ENCODE results near the gene FGF11. TPM values are rescaled to one million over a fixed set of nuclear protein-coding genes. Genes with fewer than 3 reads are reported as not detected.

Gene FGF11
- total RNA-seq = under 0.01 and 0.44 TPM in 2 replicates

GRCh38 chr17:7439462-7440112 is at the start of gene FGF11:
TSS of gene FGF11 (plus strand) at chr17:7439512. CDS start at chr17:7439621, 109 bp downstream.

GRCh38 chr17:7394452-7395191 is 44.7 kb upstream of the FGF11 start, which contains the start of gene PLSCR3:
TSS of gene PLSCR3 (minus strand) at chr17:7394525. CDS start at chr17:7394110, 415 bp downstream.

GRCh38 chr17:7403977-7404736 is 35.2 kb upstream of the FGF11 start, which contains the start of gene TMEM256:
TSS of gene TMEM256 (minus strand) at chr17:7404097. CDS start at chr17:7404084, 13 bp downstream.

GRCh38 chr17:7407485-7408251 is 31.6 kb upstream of the FGF11 start, which contains the start of gene NLGN2:
TSS of gene NLGN2 (plus strand) at chr17:7407845. CDS start at chr17:7408256, 411 bp downstream.

GRCh38 chr17:7419819-7420610 is 19.3 kb upstream of the FGF11 start, which contains the start of gene SPEM1:
TSS of gene SPEM1 (plus strand) at chr17:7420324. CDS start at chr17:7420385, 61 bp downstream.

GRCh38 chr17:7425316-7425715 is 14.0 kb upstream of the FGF11 start, which contains the start of gene SPEM2:
TSS of gene SPEM2 (plus strand) at chr17:7425616. CDS start at chr17:7425689, 73 bp downstream.

GRCh38 chr17:7428557-7428956 is 10.8 kb upstream of the FGF11 start, which contains the start of gene SPEM3:
TSS of gene SPEM3 (plus strand) at chr17:7428857. CDS start at chr17:7428903, 46 bp downstream.

GRCh38 chr17:7444682-7445618 is 5.6 kb downstream of the FGF11 start, which contains the start of gene CHRNB1:
TSS of gene CHRNB1 (plus strand) at chr17:7445061. CDS start at chr17:7445128, 67 bp downstream.

GRCh38 chr17:7479213-7480088 is 40.1 kb downstream of the FGF11 start, which contains the start of gene ZBTB4:
TSS of gene ZBTB4 (minus strand) at chr17:7479631. CDS start at chr17:7466801, 12,830 bp downstream.

GRCh38 chr17:7481275-7481674 is 42.0 kb downstream of the FGF11 start, which contains the start of gene SLC35G6:
TSS of gene SLC35G6 (plus strand) at chr17:7481446. CDS start at chr17:7481517, 71 bp downstream.

GRCh38 chr17:7484067-7484918 is 45.0 kb downstream of the FGF11 start, which contains the start of gene POLR2A:
TSS of gene POLR2A (plus strand) at chr17:7484366.

Other genes with a start within 250 kb of the FGF11 start
- gene DLG4, start 219.7 kb upstream of the FGF11 start, total RNA-seq = 17.7 and 22.3 TPM in 2 replicates
- 126 and 188 TPM in 2 replicates for gene ACADVL, start 219.6 kb upstream of the FGF11 start, total RNA-seq
- 82.8 and 90.8 TPM in 2 replicates for gene DVL2, start 205.0 kb upstream of the FGF11 start, total RNA-seq
- 46.1 and 64.1 TPM in 2 replicates for gene PHF23, start 200.1 kb upstream of the FGF11 start, total RNA-seq
- 124 and 548 TPM in 2 replicates for gene GABARAP, start 197.1 kb upstream of the FGF11 start, total RNA-seq
- 38.7 and 47.4 TPM in 2 replicates for gene CTDNEP1, start 187.8 kb upstream of the FGF11 start, total RNA-seq
- gene ELP5, start 187.3 kb upstream of the FGF11 start, total RNA-seq = 27.4 and 44.0 TPM in 2 replicates
- gene CLDN7, start 177.0 kb upstream of the FGF11 start, total RNA-seq = 2.6 and 7.4 TPM in 2 replicates
- gene SLC2A4, start 157.8 kb upstream of the FGF11 start, total RNA-seq = 0.22 TPM in 1 of 2 replicates, not detected in the other
- not detected in 2 replicates for gene YBX2, start 144.9 kb upstream of the FGF11 start, total RNA-seq
- 599 and 1,060 TPM in 2 replicates for gene EIF5A, start 131.9 kb upstream of the FGF11 start, total RNA-seq
- 52.5 and 65.7 TPM in 2 replicates for gene GPS2, start 124.2 kb upstream of the FGF11 start, total RNA-seq
- gene NEURL4, start 110.2 kb upstream of the FGF11 start, total RNA-seq = 22.1 and 25.2 TPM in 2 replicates
- 0.22 TPM in 1 of 2 replicates, not detected in the other for gene ACAP1, start 103.0 kb upstream of the FGF11 start, total RNA-seq
- 7.2 and 7.7 TPM in 2 replicates for gene KCTD11, start 87.3 kb upstream of the FGF11 start, total RNA-seq
- gene TMEM95, start 84.4 kb upstream of the FGF11 start, total RNA-seq = not detected in 2 replicates
- 0.22 TPM in 1 of 2 replicates, not detected in the other for gene TNK1, start 58.4 kb upstream of the FGF11 start, total RNA-seq
- gene PLSCR3, start 45.0 kb upstream of the FGF11 start, total RNA-seq = 23.6 and 28.1 TPM in 2 replicates
- gene TMEM256, start 35.4 kb upstream of the FGF11 start, total RNA-seq = 33.3 and 54.4 TPM in 2 replicates
- gene NLGN2, start 31.7 kb upstream of the FGF11 start, total RNA-seq = 5.2 and 5.7 TPM in 2 replicates
- gene SPEM1, start 19.2 kb upstream of the FGF11 start, total RNA-seq = not detected in 2 replicates
- gene SPEM2, start 13.9 kb upstream of the FGF11 start, total RNA-seq = not detected in 2 replicates
- not detected in 2 replicates for gene SPEM3, start 10.7 kb upstream of the FGF11 start, total RNA-seq
- gene TMEM102, start 4.1 kb upstream of the FGF11 start, total RNA-seq = 1.1 and 2.1 TPM in 2 replicates
- gene CHRNB1, start 5.5 kb downstream of the FGF11 start, total RNA-seq = 2.9 and 3.3 TPM in 2 replicates
- 24.3 and 35.8 TPM in 2 replicates for gene ZBTB4, start 40.1 kb downstream of the FGF11 start, total RNA-seq
- gene SLC35G6, start 41.9 kb downstream of the FGF11 start, total RNA-seq = not detected in 2 replicates
- 75.7 and 125 TPM in 2 replicates for gene POLR2A, start 44.9 kb downstream of the FGF11 start, total RNA-seq
- gene TNFSF12, start 109.5 kb downstream of the FGF11 start, total RNA-seq = 10.2 and 10.7 TPM in 2 replicates
- gene TNFSF13, start 119.2 kb downstream of the FGF11 start, total RNA-seq = 0.44 and 0.72 TPM in 2 replicates
- 56.9 and 109 TPM in 2 replicates for gene SENP3, start 122.4 kb downstream of the FGF11 start, total RNA-seq
- gene CD68, start 140.1 kb downstream of the FGF11 start, total RNA-seq = 16.9 and 20.6 TPM in 2 replicates
- 103 and 203 TPM in 2 replicates for gene MPDU1, start 144.3 kb downstream of the FGF11 start, total RNA-seq
- 0.22 and 0.57 TPM in 2 replicates for gene SOX15, start 150.6 kb downstream of the FGF11 start, total RNA-seq
- 40.0 and 60.8 TPM in 2 replicates for gene FXR2, start 175.4 kb downstream of the FGF11 start, total RNA-seq
- 16.5 and 26.0 TPM in 2 replicates for gene SAT2, start 188.3 kb downstream of the FGF11 start, total RNA-seq
- gene SHBG, start 190.6 kb downstream of the FGF11 start, total RNA-seq = 1.8 TPM in 1 of 2 replicates, not detected in the other
- not detected in 2 replicates for gene ATP1B2, start 211.4 kb downstream of the FGF11 start, total RNA-seq
- gene TP53, start 248.0 kb downstream of the FGF11 start, total RNA-seq = 56.4 and 82.5 TPM in 2 replicates
- 3.3 and 15.7 TPM in 2 replicates for gene WRAP53, start 249.0 kb downstream of the FGF11 start, total RNA-seq

Measured in placental pericyte (primary cell).